CD4-positive, alpha-beta T cell treated with Interleukin-10 for 1 hour (primary cell): ENCODE results near the gene DLEC1.
"Not testable (repeated sequence)": the region's sequence is repeated elsewhere in the genome, so short reads cannot be mapped to it uniquely, and the experiment has no call there.

ENCODE experiments used
- DNase-seq: peaks from one replicate; pipeline ENCODE4 v3.0.0-alpha.2; 2020

The DLEC1 gene

DNA sequence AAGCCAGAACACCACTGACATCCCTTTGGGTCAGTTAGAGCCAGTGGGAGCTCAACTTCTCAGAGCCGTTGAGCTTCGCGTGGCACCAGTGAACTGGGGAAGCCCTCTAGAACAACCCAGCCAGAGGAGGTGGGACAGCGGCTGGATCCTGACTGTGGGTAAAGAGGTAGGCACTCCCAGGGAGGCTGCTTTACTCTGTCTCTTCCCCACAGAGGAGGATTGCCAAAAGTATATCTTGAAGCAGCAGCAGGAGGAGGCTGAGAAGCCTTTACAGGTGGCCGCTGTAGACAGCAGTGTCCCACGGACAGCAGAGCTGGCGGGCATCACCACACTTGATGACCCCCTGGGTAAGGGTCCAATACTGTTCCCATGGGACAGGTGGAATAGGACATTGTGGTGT, 100.6 kb downstream of the DLEC1 start:
- no peak for DNase-seq

DNA sequence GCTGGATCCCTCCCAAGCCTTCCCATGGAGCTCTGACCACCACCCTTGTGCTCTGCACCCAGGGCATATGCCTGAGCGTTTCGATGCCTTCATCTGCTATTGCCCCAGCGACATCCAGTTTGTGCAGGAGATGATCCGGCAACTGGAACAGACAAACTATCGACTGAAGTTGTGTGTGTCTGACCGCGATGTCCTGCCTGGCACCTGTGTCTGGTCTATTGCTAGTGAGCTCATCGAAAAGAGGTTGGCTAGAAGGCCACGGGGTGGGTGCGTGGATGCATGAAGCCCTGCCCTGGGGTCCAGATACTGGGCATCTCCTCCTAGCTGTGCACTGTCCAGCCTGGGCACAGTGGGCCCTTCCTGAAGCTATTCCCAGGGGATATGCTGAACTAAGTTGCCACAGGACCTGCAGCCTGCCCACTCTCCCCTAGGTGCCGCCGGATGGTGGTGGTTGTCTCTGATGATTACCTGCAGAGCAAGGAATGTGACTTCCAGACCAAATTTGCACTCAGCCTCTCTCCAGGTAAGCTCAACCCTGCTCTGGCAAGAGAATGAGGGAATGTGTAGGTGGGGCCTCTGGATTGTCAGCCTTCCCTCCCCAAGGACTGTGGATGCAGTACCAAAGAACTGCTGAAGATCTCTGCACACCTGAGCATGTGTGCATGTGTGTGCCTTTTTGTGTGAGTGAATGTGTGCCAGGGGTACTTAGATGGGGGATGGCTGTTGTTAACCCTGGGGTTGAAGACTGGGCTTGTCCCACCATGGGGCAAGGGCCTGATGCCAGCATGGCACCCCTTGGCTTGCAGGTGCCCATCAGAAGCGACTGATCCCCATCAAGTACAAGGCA, 101.5 kb downstream of the DLEC1 start:
- no peak for DNase-seq

DNA sequence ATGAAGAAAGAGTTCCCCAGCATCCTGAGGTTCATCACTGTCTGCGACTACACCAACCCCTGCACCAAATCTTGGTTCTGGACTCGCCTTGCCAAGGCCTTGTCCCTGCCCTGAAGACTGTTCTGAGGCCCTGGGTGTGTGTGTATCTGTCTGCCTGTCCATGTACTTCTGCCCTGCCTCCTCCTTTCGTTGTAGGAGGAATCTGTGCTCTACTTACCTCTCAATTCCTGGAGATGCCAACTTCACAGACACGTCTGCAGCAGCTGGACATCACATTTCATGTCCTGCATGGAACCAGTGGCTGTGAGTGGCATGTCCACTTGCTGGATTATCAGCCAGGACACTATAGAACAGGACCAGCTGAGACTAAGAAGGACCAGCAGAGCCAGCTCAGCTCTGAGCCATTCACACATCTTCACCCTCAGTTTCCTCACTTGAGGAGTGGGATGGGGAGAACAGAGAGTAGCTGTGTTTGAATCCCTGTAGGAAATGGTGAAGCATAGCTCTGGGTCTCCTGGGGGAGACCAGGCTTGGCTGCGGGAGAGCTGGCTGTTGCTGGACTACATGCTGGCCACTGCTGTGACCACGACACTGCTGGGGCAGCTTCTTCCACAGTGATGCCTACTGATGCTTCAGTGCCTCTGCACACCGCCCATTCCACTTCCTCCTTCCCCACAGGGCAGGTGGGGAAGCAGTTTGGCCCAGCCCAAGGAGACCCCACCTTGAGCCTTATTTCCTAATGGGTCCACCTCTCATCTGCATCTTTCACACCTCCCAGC, 102.4 kb downstream of the DLEC1 start:
- no peak for DNase-seq

DNA sequence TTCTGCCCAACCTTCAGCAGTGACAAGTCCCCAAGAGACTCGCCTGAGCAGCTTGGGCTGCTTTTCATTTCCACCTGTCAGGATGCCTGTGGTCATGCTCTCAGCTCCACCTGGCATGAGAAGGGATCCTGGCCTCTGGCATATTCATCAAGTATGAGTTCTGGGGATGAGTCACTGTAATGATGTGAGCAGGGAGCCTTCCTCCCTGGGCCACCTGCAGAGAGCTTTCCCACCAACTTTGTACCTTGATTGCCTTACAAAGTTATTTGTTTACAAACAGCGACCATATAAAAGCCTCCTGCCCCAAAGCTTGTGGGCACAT, 102.9 kb downstream of the DLEC1 start:
- no peak for DNase-seq

DNA sequence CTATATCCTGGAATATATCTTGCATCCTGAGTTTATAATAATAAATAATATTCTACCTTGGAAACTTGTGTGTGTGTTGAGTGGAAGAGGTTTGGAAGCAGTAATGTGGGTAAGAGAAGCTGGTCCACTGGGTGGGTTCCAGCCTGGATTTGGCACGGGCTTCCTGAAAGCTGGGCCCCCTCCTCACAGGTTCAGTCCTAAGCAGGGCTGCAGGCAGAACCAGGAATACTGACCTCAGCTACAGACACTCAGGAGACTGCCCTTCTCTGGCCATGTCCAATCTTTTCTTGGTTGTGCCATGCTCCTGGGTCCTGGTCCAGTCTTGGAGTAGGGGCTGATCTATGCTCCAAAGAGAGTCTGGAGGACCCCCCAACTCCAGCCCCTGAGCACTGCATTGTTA, 104.0 kb downstream of the DLEC1 start:
- DNase-seq, result no peak

DNA sequence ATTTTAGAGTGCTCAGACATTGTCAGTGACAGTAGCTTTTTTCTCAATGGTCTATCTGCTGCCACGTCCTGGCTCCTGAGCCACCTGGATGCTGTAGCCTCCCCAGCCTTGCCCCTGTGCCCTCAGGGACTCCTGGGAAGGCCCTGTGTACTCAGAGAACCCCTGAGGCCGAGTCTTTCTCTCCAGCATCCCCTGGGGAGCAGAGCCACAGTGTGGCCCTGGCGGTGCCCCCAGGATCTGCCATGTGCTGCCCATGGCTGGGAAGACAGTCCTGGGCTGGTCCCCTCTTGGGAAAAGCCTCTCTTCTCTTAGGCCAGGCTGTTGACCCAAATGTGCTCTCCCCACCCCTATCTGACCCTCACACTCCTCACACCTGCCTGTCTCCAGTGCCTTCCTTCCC, 104.5 kb downstream of the DLEC1 start:
- no peak for DNase-seq

DNA sequence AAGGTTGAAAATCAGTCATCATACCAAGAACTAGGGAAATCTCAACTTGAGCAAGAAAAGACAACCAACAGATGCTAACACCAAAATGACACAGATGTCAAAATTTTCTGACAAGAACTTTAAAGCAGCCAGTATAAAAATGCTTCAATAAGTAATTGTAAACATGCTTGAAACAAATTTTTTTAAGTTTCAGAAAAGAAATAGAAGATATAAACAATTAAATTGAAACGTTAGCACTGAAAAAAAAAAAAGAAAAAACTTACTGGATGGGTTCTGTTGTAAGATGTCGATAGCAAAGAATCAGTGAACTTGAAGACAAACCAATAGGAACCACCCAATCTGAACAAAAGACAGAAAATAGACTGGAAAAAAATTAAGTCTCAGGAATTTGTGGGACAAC, 107.5 kb downstream of the DLEC1 start:
- no peak for DNase-seq

DNA sequence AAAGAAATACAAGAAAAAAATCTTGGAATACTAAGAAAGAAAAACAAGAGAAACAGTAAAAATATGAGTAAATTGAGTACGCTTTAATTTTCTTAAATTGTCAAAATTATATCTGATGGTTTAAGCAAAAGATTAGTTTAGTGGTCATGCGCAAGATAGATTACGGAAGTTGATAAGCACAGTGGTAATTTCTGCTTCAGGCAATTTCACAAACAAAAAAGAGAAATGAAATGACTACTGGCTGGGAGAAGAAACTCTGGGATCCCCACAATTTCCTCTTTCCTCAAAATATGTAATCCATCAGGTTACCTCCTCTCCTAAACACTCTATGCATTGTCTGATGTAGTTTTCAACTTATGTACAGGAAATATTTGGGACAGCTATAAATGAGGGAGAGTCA, 108.4 kb downstream of the DLEC1 start:
- DNase-seq, result no peak

DNA sequence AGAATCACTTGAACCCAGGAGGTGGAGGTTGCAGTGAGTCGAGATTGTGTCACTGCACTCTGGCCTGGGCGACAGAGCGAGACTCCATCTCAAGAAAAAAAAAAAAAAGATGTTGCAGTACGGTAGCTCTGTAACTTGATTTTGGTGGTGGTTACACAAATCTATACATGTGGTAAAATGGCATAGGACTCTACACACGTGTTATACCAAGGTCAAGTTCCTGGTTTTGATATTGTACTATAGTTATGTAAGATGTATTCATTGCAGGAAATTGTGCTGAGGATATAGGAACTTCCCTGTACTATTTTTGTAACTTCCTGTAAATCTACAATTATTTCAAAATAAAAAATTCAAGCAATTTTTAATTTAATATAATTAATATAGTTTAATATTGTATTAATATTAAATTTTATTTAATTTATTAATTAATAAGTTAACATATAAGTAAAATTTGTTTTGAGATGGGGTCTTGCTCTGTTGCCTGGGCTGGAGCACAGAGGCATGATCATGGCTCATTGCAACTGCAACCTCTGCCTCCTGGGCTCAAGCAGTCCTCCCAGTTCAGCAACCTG, 109.4 kb downstream of the DLEC1 start:
- no peak for DNase-seq

DNA sequence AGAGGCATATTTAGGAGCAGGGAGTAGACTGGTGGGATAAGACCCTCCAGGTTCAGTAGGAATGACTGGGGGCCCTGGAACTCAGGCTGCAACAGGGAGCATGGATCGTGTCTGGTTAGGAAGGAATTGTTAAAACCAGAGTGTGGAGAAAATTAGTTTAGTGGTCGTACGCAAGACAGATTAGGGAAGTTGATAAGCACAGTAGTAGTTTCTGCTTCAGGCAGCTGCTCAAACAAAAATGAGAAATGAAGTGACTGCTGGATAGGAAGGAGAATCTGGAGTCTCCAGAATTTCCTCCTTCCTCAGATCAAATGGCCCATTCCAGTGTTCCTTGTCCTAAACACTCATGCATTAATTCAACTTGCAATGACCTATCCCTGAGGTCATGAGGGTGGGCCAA, 110.7 kb downstream of the DLEC1 start:
- DNase-seq, result no peak

DNA sequence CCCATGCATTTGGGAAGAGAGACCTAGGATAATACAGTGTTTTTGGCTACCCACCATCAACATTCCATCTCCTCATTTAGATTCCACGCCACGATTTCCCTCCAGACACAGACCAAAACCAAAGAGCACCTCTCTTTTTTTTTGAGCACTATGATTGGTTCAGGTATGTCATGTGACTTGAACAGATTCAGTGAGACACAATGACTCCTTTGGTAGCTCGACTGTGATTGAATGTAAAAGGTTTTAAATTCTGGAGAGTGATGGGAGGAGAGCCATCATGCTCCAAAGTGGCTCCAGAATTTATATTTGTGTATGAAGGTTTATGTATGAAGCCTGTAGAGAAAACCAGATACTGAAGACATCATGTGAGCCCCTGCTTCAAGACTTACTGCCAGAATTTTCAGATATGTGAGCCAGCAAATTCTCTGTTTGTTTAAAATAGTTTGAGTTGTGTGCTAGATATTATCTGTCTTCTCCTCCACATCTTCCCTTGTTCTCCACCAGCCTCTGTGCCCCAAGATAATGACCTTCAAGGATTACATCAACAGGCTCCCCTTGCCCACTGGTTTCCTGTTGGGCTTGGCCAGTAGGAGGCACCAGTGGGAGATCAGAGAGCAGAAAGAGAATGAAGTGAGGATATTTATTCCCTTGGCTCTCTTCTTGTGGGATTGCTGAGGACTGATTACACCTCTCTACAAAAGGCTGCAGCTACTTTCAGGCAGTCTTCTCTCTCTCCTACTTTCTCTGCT, 111.9 kb downstream of the DLEC1 start:
- no peak for DNase-seq

DNA sequence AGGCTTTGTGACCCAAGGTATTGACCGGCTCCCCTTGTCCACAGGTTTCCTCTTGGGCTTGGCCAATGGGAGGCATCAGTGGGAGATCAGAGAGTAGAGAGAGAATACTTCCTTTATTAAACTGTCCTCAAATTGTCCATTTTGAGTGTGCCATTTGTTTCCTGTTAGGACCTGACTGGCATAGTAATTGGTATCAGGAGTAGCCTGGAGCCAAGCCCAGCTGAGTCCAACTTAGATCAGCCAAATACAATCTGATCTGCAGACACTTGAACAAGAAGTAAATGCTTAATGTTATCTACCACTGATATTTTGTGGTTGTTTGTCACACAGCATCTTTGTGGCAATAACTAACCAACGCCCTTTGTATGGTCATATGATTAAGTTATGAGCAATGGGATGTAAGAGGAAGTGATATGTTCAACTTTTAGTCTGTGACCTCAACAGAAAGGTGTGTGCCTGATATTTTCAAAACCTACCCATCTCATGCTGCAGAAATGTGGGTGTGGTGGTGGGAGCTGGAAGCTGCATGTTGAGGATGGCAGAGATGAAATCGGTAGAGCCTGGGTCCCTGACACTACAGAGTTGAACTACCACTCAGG, 112.8 kb downstream of the DLEC1 start:
- DNase-seq, result peak; percentile 51

DNA sequence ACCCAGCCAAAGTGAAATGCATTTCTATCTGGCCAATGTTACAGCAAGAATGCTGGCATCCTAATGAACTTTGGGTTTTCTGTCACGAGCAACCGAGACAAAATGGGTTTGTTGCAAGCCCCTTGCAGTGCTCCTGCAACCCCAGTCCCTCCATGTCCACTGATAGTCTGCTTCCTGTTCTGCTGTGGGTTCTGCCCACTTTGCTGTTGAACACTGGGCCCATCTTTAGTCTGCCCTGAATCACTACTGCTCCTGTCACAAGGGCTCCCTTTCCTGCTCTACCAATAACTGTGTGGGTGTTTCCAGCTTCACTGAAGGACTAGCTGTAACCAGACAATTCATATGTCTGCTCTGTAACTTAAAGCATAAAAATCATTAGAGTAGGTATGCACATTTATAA, 113.6 kb downstream of the DLEC1 start:
- no peak for DNase-seq

DNA sequence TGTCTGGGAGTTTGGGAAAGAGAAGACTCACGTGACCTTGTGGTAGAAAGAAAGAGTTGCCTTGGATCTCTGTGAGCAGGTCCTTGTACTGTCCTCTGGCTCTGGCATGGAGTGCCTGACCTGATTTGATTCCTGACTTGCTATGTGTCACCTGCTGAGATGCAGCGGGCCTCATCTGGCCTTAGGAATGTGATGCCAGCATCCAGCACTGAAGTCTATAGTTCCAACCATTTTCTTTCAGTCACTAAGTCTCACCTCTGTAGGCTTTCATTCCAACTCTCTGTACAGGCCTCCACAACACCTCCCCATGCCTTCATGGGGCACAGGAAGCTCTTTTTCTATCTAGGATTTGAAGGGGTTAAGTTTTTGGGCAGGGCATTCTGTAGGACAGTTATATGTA, 114.2 kb downstream of the DLEC1 start:
- DNase-seq, result no peak

DNA sequence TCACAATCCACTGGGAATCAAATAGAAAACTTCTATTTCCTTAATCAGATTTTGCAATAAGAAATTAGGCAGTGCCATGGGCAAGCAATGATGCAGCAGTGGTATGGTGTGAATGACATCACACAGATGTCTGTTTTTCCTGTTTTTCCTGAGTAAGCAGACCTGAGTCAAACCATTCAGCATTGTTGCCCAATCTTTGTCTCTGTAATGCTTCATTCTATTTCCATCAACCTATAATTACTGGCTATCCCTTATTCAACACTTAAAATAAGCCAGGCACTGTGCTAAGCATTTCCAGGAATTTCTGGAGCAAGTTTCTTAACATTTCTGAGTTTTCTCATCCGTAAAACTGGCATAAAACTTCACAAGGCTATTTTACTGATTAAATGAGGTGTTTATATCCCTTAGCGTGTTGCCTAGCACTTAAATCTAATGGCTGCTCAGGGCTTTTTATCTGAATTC, 115.1 kb downstream of the DLEC1 start:
- DNase-seq, result no peak

DNA sequence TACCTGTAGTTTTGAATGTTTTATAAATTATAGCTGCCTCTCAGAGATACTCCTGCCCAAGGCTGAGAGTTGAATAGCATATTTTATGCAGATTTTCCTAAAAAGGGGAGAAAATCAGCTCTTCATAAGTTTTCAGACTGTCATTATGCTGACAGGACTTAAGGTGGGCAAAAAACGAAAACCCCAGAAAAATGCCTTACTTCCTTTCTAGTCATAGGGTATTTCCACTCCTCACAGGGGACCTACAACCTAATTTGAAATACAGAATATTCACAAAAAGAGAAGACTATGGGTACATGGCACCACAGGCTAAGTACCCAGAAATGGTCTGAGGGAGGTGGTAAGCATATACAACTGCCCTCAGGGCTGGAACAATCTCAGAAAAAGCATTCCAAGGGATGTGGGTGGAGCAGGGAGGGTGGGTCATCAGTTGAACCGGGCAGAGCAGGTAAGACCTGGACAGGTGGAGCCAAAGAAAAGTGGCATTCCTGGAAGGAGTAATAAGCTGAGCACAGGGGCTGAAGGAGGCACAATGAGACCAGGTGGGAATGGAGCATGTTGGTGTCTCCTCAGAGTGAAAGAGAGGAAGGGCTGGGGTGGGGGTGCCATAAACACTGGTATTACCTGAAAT, 115.7 kb downstream of the DLEC1 start:
- no peak for DNase-seq

DNA sequence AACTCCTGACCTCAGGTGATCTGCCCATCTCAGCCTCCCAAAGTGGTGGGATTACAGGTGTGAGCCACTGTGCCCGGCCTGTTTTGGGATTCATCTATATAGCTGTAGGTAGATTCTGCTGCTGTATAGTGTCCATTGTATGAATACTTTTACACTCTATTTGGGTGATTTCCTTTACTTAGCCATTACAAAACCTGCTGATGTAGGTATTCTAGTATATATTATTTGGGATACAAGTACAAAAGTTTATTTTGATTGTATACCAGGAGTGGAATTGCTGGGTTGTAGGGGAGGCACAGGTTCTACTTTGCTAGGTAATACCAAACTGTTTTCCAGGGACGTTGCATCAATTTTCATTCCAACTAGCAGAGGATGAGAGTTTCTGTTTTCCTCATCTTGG, 116.8 kb downstream of the DLEC1 start:
- DNase-seq, result no peak

DNA sequence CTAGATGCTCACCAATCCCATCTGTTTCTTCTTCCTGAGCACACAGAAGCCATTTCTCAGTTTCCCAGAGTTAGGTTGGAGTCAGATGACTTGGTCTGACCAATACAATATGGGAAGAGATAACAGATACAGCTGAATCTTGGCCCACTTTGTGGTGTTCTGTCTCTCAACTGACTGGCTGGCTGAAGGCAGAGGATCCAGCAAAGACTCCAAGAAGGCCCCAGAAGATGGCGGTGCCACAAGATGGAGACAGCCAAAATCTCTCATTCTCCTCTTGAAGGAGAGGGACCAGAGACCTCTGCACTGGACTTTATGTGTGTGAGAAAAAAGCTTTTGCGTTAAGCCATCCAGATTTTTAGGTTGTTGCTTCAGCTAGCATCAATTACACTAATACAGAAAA, 118.1 kb downstream of the DLEC1 start:
- no peak for DNase-seq

DNA sequence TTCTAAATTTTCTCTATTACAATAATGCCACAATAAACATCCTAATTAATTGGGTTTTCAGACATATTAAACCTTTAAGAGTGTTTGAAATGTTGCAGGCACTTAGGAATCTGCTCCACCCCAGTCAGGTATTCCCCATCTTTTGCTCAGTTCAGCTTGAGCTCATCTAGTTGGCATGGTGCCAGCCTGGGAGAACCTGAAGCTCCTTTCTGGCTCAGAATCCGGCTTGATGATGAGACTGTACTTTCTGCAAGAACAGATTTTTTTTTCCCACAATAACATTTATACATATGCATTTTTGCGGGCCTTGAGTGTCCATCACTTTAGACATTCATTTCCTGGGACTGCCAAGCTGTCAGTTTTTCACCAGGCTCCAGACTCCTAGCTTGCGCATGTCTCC, 118.6 kb downstream of the DLEC1 start:
- no peak for DNase-seq

DNA sequence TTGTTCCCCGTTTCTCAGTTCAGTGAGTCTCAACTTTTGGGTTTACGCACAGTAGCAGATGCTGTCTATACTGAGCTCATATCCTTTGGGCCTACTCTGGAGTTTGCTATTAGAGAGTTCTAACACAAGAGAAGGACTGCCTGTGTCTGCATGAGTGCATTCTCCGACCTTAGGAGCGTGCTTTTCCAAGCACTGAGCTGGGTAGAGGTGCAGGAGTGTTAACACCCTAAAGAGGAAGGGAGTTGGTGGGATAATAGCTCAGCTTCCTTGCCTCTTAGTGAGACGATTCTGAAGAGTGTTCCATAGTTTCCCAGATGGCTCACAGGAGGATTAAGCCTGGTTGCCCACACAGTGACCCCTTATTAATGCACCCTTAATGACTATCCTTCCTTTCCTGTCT, 119.5 kb downstream of the DLEC1 start:
- DNase-seq, result no peak

DNA sequence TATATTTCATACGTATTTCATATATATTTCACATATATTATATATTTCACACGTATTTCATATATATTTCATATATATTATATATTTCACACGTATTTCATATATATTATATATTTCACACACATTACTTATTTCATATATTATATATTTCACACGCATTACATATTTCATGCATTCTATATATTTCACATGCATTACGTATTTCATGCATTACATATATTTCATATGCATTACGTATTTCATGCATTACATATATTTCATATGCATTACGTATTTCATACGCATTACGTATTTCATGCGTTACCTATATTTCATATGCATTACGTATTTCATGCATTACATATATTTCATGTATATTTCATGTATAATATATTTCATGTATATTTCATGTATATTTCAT, 121.7 kb downstream of the DLEC1 start:
- DNase-seq, result not testable (repeated sequence)

DNA sequence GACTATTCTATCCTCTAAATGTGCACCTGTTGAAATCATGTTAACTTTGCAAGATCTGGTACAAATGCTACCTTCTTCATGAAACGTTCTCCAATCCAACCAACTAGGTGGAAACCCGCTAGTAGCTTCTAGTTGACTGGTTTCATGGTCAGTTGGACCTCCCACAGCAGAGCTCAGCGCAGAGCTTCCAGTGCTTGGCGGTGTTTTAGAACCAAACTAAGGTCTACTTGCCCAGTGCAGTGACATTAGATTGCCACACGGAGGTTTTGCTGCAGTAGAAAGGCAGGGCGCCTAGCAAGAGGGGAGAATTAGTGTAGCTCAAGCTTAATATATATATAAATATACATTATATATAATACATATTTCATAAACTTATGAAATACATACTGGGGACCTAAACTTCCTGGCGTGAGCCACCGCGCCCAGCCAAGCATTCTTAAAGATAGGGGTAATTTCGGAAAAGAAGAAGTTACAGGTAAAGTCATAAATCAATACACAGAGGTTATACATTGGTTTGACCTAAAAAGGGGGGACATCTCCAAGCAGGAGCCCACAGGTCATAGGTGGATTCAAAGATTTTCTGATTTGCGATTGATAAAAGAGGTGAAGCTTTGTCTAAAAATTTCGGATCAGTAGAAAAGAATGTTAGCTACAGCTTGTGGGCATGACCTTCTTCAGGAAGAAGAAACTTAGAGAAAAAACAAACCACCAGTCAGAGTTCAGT, 124.3 kb downstream of the DLEC1 start:
- peak; percentile 40 for DNase-seq
